ENCODE measurements around the gene SLC52A1.

- no peak for TF ChIP-seq CTCF (IDR thresholded peaks at IDR 0.05)
- TF ChIP-seq POLR2A (IDR thresholded peaks at IDR 0.05): no peak
These were observed 10.6 kb downstream of the SLC52A1 start for GRCh38 chr17:5024604-5025003.

Measured in tibial nerve (tissue), 3 donors.